NCI-H2196 (cell line): Measurements from ENCODE around the gene KRTAP10-1.
"Not testable (repeated sequence)": the region's sequence is repeated elsewhere in the genome, so short reads cannot be mapped to it uniquely, and the experiment has no call there.

Source experiments
- DNase-seq: peaks from one replicate; lab custom pipeline; 2025; ENCODE audit not compliant: unreplicated experiment; lab: John Stamatoyannopoulos, UW

KRTAP10-1 gene

GRCh38 chr21:44571844-44572782 lies 32.1 kb upstream of the KRTAP10-1 start:
- DNase-seq = no peak

- no peak for DNase-seq
These were observed 31.3 kb upstream of the KRTAP10-1 start for GRCh38 chr21:44571296-44571695.

GRCh38 chr21:44569861-44570517 lies 30.0 kb upstream of the KRTAP10-1 start:
- no peak for DNase-seq

- peak; percentile 21 for DNase-seq
These were observed 28.9 kb upstream of the KRTAP10-1 start for GRCh38 chr21:44568667-44569556.

- no peak for DNase-seq
These were observed 28.3 kb upstream of the KRTAP10-1 start for GRCh38 chr21:44568261-44568660.

- DNase-seq = no peak
These were observed 27.6 kb upstream of the KRTAP10-1 start for GRCh38 chr21:44567481-44568171.

GRCh38 chr21:44566403-44566802 lies 26.4 kb upstream of the KRTAP10-1 start:
- no peak for DNase-seq

GRCh38 chr21:44564886-44565598 lies 25.0 kb upstream of the KRTAP10-1 start:
- DNase-seq = no peak

GRCh38 chr21:44564099-44564498 lies 24.1 kb upstream of the KRTAP10-1 start:
- no peak for DNase-seq

GRCh38 chr21:44558695-44559094 lies 18.7 kb upstream of the KRTAP10-1 start, which contains the start of gene KRTAP10-3:
Gene KRTAP10-3, minus strand, starts transcription at chr21:44558795. Its CDS starts 80 bp downstream, at chr21:44558715.
- DNase-seq = no peak

- not testable (repeated sequence) for DNase-seq
These were observed 18.3 kb upstream of the KRTAP10-1 start for GRCh38 chr21:44558329-44558675.

- DNase-seq = no peak
These were observed 17.7 kb upstream of the KRTAP10-1 start for GRCh38 chr21:44557491-44558328.

GRCh38 chr21:44556879-44557278 lies 16.9 kb upstream of the KRTAP10-1 start:
- no peak for DNase-seq

- no peak for DNase-seq
These were observed 15.3 kb upstream of the KRTAP10-1 start for GRCh38 chr21:44555200-44555875.

GRCh38 chr21:44552681-44553080 lies 12.7 kb upstream of the KRTAP10-1 start:
- DNase-seq = no peak

GRCh38 chr21:44552136-44552535 lies 12.1 kb upstream of the KRTAP10-1 start:
- no peak for DNase-seq

- DNase-seq = no peak
These were observed 11.5 kb upstream of the KRTAP10-1 start, which contains the start of gene KRTAP10-2 for GRCh38 chr21:44551340-44551961. Gene KRTAP10-2, minus strand, starts transcription at chr21:44551505. Its CDS starts 47 bp downstream, at chr21:44551458.

GRCh38 chr21:44550807-44551206 lies 10.8 kb upstream of the KRTAP10-1 start:
- no peak for DNase-seq
